ENCODE measurements around the gene CSF2RB. TPM values are rescaled to one million over a fixed set of nuclear protein-coding genes. Genes with fewer than 3 reads are reported as not detected.

The CSF2RB gene
- total RNA-seq, 4 donors from 2014 or later = 5.7 to 14.3 (median 10.8) TPM

GRCh38 chr22:36891646-36892045 is 21.8 kb upstream of the CSF2RB start:
- no peak overlapping the region for H3K27ac ChIP-seq
- peaks cover 0 to 12% (median 0%) of the 10 kb centered on the region in 4 donors for H3K9me3 ChIP-seq
- WGBS, 2 donors = 74 to 79% methylated on average over 1 of the region's 1 CpG
- peaks cover 0 to 5% of the 10 kb centered on the region in 2 donors for H3K27me3 ChIP-seq
- no peak for DNase-seq (ENCODE audit: low spot score in 2 of 2)
- no peaks in the 10 kb centered on the region for H3K36me3 ChIP-seq
- TF ChIP-seq EP300 (IDR thresholded peaks at IDR 0.05) (no peak), CTCF (IDR thresholded peaks at IDR 0.05) (no peak), POLR2A (IDR thresholded peaks at IDR 0.05) (no peak)
- no peak overlapping the region for H3K4me3 ChIP-seq
- H3K4me1 ChIP-seq = no peaks in the 10 kb centered on the region

GRCh38 chr22:36892292-36892691 is 21.1 kb upstream of the CSF2RB start:
- 44 to 50% methylated on average over 2 of the region's 2 CpGs for WGBS, 2 donors

DNA sequence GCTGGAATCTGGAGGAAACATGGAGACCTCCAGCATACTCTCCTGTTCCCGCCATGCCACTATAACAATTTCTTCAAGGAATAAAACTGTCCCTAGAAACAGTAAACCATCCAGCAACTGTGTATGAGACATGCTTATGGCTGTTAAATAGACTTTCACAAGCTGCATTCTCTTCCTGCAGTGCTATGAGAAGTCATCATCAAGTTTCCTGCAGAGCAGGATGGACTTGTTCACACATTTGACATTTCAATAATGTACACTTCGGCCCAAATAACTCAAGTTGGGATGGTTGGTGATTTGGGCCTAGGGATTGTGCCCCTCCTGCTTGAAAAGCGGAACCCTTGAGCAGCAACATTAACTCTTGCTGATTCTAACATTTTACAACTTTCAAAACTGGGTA is 20.2 kb upstream of the CSF2RB start:
- Histone ChIP-seq H3K4me1 (no peaks in the 10 kb centered on the region), H3K36me3 (no peaks in the 10 kb centered on the region), H3K9me3 (peaks cover 0 to 21% (median 0%) of the 10 kb centered on the region in 4 donors), H3K27ac (no peak overlapping the region), H3K27me3 (no peaks in the 10 kb centered on the region), H3K4me3 (no peak overlapping the region)
- 69 to 75% methylated on average over 3 of the region's 3 CpGs for WGBS, 2 donors
- TF ChIP-seq POLR2A (IDR thresholded peaks at IDR 0.05) (no peak), CTCF (IDR thresholded peaks at IDR 0.05) (no peak), EP300 (IDR thresholded peaks at IDR 0.05) (no peak)
- DNase-seq (ENCODE audit: low spot score in 2 of 2) = no peak

More at GRCh38 chr22:36892292-36892691, 21.1 kb upstream of the CSF2RB start:
- Histone ChIP-seq H3K36me3 (no peaks in the 10 kb centered on the region), H3K4me1 (no peaks in the 10 kb centered on the region), H3K27me3 (peaks cover 0 to 4% of the 10 kb centered on the region in 2 donors), H3K9me3 (peaks cover 0 to 12% (median 0%) of the 10 kb centered on the region in 4 donors), H3K4me3 (no peak overlapping the region), H3K27ac (no peak overlapping the region)
- TF ChIP-seq CTCF (IDR thresholded peaks at IDR 0.05) (no peak), POLR2A (IDR thresholded peaks at IDR 0.05) (no peak), EP300 (IDR thresholded peaks at IDR 0.05) (no peak)
- no peak for DNase-seq (ENCODE audit: low spot score in 2 of 2)

- H3K4me1 ChIP-seq = no peaks in the 10 kb centered on the region
- TF ChIP-seq EP300 (IDR thresholded peaks at IDR 0.05) (no peak), CTCF (IDR thresholded peaks at IDR 0.05) (no peak), POLR2A (IDR thresholded peaks at IDR 0.05) (no peak)
- peaks cover 0 to 29% (median 0%) of the 10 kb centered on the region in 4 donors for H3K9me3 ChIP-seq
- no peak overlapping the region for H3K4me3 ChIP-seq
- no peak for DNase-seq (ENCODE audit: low spot score in 2 of 2)
- no peaks in the 10 kb centered on the region for H3K27me3 ChIP-seq
- 93 to 95% methylated on average over 1 of the region's 1 CpG for WGBS, 2 donors
- no peak overlapping the region for H3K27ac ChIP-seq
- H3K36me3 ChIP-seq = no peaks in the 10 kb centered on the region
Measured at GRCh38 chr22:36894266-36894665, 19.2 kb upstream of the CSF2RB start.

GRCh38 chr22:36897611-36898010 is 15.8 kb upstream of the CSF2RB start:
- Histone ChIP-seq H3K27me3 (no peaks in the 10 kb centered on the region), H3K36me3 (no peaks in the 10 kb centered on the region), H3K27ac (no peak overlapping the region), H3K9me3 (peaks cover 0 to 50% (median 0%) of the 10 kb centered on the region in 4 donors), H3K4me1 (no peaks in the 10 kb centered on the region), H3K4me3 (no peak overlapping the region)
- TF ChIP-seq EP300 (IDR thresholded peaks at IDR 0.05) (no peak), POLR2A (IDR thresholded peaks at IDR 0.05) (no peak), CTCF (IDR thresholded peaks at IDR 0.05) (no peak)
- no peak for DNase-seq (ENCODE audit: low spot score in 2 of 2)
- WGBS, 2 donors = 44 to 59% methylated on average over 3 of the region's 3 CpGs

Measured in tibial nerve (tissue), 4 donors.